Choroid plexus epithelial cell (primary cell): Measurements from ENCODE around the gene CR1L.
"Not testable (repeated sequence)": the region's sequence is repeated elsewhere in the genome, so short reads cannot be mapped to it uniquely, and the experiment has no call there.

Source experiments
- DNase-seq: peaks from one replicate; pipeline ENCODE4 v3.0.0-alpha.2; 2010; ENCODE audit warnings: low read depth
- H3K4me3 ChIP-seq: 2 replicates; pipeline ENCODE4 v1.5.1; 2011; ENCODE audit warnings: low read depth, mild to moderate bottlenecking, control low read depth, low read length, moderate library complexity
- TF ChIP-seq, protein P1 (sequence below): conservative IDR thresholded peaks from 2 replicates; pipeline ENCODE4 v1.5.1; 2011; ENCODE audit warnings: low read depth, mild to moderate bottlenecking, control low read depth, inconsistent platforms, low read length, moderate library complexity

Gene CR1L

DNA sequence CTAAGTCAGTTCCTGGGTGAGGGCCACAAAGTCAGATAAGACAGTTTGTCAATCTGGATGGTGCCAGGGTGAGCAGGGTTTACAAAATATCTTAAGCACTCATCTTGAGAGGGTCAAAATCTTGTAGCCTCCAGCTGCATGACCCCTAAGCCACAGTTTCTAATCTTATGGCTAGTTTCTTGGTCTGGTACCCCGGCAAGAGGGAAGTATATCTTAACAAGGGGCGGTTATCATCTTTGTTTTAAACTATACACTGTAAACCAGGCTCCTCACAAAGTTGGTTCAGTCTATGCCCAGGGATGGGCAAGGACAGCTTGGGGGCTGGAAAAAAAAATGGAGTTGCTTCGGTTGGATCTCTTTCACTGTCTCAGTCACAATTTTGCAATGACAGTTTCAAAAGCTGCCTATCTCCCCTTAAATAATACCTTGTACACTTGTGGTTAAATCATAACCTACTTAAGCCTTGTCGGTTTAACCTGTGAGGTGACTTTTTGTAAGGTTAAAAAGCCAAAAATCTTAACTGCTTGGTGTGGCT, 99.1 kb downstream of the CR1L start:
- TF ChIP-seq, protein P1, sequence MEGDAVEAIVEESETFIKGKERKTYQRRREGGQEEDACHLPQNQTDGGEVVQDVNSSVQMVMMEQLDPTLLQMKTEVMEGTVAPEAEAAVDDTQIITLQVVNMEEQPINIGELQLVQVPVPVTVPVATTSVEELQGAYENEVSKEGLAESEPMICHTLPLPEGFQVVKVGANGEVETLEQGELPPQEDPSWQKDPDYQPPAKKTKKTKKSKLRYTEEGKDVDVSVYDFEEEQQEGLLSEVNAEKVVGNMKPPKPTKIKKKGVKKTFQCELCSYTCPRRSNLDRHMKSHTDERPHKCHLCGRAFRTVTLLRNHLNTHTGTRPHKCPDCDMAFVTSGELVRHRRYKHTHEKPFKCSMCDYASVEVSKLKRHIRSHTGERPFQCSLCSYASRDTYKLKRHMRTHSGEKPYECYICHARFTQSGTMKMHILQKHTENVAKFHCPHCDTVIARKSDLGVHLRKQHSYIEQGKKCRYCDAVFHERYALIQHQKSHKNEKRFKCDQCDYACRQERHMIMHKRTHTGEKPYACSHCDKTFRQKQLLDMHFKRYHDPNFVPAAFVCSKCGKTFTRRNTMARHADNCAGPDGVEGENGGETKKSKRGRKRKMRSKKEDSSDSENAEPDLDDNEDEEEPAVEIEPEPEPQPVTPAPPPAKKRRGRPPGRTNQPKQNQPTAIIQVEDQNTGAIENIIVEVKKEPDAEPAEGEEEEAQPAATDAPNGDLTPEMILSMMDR = no peak
- H3K4me3 ChIP-seq = no peak overlapping the region
- DNase-seq = no peak

DNA sequence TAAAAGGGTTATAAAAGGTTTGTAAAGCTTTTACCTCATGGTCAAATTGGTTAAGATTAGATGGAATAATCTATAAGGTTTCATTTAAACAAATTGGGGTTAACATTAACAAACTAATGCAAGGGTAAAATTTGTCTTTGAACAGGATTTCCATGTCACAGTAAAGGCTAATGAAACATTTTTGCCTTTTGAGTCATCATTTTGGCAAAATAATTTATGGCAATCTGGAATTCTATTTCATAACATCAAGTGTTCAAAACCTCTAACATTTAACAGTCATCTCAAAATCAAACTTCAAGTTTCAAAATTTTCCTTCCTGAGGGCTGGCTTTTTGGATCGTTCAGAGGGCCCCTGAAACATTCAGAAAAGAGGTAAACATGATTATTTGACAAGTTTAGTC, 100.4 kb downstream of the CR1L start:
- no peak overlapping the region for H3K4me3 ChIP-seq
- TF ChIP-seq, protein P1 = no peak
- DNase-seq = peak; percentile 28

DNA sequence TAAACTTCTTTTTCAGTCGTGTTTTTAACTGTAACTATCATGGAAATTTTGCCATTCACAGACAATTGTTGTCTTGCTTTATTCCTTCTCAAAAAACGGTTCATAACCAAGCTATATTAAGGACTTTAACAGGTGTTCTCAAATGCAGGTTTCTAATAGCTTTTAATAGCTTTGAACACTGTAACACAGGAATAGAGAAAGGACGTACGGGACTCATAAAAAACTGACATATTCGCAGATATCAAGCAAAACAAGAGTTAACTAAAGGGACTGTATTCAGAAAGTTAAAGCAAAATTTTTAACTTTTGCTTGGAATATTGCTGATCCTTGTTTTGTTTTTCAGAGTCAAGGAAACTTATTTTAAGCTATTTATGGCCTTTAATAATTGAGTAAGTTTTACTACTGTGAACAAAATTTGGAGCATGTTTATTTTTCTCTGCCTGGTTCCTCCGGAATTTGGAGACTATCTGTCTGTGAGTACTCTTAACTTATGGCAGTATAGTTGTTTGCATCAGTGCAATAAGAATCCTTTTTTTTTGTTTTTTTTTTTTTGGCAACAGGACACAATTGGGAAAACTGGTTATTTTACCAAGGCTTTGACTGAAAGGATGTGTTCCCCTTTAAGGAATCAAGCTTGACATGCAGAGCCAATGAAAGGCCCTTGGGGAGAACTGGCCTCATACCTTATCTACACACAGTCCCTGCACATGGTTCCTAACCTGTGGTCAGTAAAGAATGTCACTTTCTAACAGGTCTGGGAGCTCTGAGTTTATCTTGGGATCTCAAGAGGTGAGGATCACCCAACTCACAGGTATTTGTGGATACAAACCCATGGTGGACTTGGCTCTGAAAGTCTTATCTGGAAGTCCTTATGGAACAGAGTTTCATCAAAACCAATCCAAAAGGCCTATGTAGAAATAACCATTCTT, 101.2 kb downstream of the CR1L start:
- H3K4me3 ChIP-seq = no peak overlapping the region
- DNase-seq = no peak
- TF ChIP-seq, protein P1 = no peak

DNA sequence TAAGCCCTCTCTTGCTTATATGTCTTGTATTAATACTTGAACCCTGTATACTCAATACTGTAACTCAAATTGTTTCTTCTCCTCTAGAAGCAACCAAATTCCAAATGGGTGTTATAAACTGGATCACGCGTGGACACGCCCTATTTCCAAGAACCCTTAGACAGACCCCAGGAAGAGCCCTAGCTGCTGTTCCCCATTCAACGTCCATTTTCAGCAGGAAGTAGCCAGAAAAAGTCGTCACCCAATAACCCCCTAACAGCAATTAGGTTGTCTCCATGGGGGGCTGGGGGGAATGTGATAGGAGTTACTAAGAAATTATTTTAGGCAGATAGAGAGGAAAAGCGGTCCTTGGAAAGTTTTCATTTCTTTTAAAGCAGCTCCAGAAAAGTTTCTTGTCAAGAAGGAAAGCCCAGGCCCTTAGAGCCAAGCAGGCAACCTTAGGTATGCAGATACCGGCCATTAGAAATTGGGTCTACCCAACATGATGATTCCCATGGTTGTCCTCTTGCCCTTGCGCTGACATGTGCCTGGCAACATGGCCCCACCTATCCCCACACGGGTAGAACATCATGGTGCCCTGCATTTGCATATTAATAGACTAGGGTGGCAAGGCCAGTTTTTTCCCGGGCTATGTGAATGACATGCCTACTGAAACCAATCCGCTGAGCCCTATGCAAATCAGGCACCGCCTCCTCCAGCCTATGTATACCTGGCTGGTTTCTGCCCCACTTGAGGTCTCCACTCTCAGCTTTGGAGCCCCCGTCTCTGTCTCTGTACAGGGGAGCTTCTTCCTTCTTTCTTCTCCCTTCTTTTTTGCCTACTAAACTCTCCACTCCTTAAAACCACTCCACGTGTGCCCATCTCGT, 102.9 kb downstream of the CR1L start:
- no peak for DNase-seq
- TF ChIP-seq, protein P1 = no peak
- H3K4me3 ChIP-seq = no peak overlapping the region

DNA sequence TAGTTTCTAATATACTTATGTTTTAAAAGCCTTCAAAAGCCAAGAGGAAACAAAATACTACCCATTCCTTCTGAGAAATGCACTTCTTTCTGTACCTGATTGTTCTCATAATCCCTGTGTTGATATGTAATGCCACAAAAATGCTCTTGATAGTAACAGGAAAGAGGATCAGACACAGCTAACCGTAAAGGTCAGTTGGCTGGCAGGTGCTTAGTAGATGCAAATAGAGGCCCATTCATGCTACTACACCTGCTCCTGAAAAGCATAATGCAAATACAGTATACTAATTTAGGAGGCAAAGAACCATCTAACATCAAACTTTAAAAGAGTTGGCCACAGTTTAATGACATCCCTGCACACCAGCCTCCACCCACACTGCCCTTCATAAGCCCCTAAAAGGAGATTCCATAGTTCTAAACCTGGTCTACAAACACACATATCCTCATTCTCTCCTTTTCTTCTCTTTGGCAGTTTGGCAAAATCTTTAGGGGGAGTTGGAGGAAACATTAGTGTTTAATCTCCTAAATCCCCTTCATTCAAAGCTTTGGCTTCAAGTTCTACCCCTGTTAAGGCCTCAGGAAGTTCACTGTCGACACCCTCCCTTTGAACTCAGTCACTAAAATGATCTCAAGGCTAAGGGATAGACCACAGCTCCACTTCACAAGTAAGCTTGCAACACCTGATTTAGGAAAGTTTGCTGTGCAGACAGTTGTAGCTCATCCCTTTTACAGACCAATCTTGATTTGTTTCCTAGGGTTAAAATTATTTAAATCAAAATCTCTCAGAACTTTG, 104.0 kb downstream of the CR1L start:
- TF ChIP-seq, protein P1 = no peak
- DNase-seq = no peak
- no peak overlapping the region for H3K4me3 ChIP-seq

DNA sequence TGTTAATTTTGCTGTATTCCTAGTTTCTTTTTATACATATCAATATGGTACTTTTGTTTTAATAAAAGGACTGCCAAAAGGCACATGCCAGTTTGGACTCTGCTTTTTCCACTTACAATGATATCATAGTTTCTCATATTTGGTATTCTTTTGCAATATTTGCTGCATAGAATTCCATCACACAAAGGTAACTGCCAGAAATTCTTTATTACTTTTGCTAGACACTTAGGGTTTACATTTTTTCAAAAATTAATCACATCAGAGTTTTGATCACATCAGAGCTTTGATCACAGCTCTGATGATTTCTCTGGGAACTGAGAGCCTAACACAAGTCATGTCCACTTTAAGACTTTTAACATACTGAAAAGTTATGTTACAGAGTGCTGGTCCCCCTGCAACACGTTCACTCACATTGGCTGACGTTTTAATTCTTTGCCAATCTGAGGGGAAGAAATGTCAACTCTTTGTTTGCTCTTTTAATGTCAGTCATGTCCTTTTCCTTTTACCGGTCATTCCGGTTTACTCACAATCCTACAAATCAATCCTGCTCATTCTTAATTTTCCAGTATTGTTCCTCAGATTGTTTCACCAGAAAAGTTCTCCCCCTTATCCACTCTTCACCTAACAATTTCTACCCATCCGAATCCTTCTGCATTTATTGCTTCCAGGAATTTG, 105.8 kb downstream of the CR1L start:
- no peak overlapping the region for H3K4me3 ChIP-seq
- no peak for DNase-seq
- TF ChIP-seq, protein P1 = no peak

DNA sequence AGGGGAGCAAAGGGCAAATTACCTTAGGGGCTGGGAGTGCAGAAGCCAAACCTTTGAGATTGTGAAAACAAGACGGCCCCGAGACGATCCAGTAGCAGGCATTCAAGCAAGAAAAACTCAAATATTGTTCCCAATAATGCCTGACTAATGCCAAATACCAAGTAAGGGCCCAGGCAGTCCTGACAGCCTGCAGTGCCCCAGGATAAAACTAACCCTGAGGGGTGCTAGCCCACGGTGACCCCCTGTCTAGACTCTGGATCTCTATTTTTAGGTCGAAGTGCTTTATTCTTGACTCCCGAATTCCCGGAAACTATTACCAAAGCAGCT, 106.5 kb downstream of the CR1L start:
- peak overlapping the region; percentile 74 for H3K4me3 ChIP-seq
- not testable (repeated sequence) for DNase-seq
